Measurements from ENCODE around the gene NFYC. TPM values are rescaled to one million over a fixed set of nuclear protein-coding genes. Genes with fewer than 3 reads are reported as not detected.

The NFYC gene
- total RNA-seq, 1 experiment from 2014 or later: 63.3 TPM

DNA sequence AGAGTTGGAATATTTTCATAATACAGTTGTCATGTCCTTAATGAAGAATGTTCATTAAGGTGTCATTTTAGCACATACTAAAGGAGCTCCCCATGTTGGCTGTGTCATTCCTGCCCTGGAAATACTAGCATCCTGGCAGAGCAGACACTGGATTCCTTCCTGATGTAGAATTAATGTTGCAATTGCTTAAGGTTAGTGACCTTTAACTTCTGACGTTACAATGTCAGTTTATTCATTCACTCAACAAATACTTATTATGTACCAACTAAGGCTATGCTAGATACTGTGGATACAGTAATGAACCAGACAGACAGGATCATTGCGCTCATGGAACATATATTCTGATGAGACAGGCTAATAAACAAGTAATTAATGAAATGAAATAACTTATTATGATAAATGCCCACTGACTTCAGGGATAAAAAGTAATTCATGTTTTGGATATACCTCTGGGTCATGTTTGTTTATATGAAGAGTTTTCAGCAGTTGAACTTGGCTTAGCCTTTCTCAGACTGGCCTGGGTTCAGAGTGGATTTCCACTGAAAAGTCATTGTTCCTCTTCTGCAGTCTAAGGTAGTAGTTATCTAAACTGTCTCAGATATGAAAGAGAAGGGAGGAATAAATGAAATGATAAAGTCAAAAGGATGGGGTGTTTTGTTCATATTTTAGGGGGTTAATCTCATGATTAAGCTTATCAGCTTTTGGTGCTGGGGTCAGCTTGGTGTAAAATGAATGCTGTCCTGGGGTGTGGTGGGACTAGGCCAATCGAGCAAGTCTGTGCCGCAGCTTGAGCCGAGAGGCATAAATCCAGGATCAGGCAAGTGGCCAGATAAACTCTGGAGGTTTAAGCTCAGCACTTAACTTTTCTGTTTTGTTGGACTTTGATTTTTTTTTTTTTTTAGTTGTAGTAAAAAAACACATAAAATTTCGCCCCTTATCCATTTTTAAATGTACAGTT is 48.8 kb downstream of the NFYC start (continued):
- TF ChIP-seq, protein P1, sequence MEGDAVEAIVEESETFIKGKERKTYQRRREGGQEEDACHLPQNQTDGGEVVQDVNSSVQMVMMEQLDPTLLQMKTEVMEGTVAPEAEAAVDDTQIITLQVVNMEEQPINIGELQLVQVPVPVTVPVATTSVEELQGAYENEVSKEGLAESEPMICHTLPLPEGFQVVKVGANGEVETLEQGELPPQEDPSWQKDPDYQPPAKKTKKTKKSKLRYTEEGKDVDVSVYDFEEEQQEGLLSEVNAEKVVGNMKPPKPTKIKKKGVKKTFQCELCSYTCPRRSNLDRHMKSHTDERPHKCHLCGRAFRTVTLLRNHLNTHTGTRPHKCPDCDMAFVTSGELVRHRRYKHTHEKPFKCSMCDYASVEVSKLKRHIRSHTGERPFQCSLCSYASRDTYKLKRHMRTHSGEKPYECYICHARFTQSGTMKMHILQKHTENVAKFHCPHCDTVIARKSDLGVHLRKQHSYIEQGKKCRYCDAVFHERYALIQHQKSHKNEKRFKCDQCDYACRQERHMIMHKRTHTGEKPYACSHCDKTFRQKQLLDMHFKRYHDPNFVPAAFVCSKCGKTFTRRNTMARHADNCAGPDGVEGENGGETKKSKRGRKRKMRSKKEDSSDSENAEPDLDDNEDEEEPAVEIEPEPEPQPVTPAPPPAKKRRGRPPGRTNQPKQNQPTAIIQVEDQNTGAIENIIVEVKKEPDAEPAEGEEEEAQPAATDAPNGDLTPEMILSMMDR (IDR thresholded peaks at IDR 0.05 in 2 of 3, conservative IDR thresholded peaks at IDR 0.05 in 1 of 3; ENCODE audit: borderline replicate concordance in 1 of 3, insufficient read depth in 1 of 3, low read depth in 2 of 3, low read length in 2 of 3): no peak

- Histone ChIP-seq H3K27me3 (ENCODE audit: insufficient read depth, low read length) (no peaks in the 10 kb centered on the region), H3K4me1 (ENCODE audit: control insufficient read depth in 1 of 2, insufficient read depth in 2 of 2, low read length in 2 of 2) (no peaks in the 10 kb centered on the region), H3K27ac (ENCODE audit: low read depth, low read length) (no peak overlapping the region), H3K9me3 (ENCODE audit: control insufficient read depth in 1 of 2, insufficient read depth in 1 of 2, low read depth in 1 of 2, low read length in 2 of 2) (no peaks in the 10 kb centered on the region), H3K9me2 (ENCODE audit: insufficient read depth) (no peaks in the 10 kb centered on the region), H3K4me3 (replicated peaks in 1 of 2; ENCODE audit: low read depth in 1 of 2, low read length in 2 of 2) (no peak overlapping the region), H3K9ac (ENCODE audit: low read length) (no peak overlapping the region), H3K4me2 (ENCODE audit: low read length) (no peak overlapping the region), H3K36me3 (ENCODE audit: control insufficient read depth in 1 of 2, insufficient read depth in 2 of 2, low read length in 2 of 2) (peaks cover 2 to 14% of the 10 kb centered on the region in 2 experiments; a peak in 3 of 4 replicates), H3K79me2 (ENCODE audit: insufficient read depth, low read length) (peaks cover 34% of the 10 kb centered on the region), H4K20me1 (ENCODE audit: insufficient read depth) (no peaks in the 10 kb centered on the region), H2AFZ (ENCODE audit: low read depth, low read length, poor library complexity, severe bottlenecking) (no peak overlapping the region)
- POLR2A ChIA-PET: no interaction called here
- CTCF ChIA-PET: no interaction called here
- intact Hi-C loops (cut with micrococcal nuclease): no loop called here
- RAD21 ChIA-PET (ENCODE audit: low non-redundant PET in 1 of 2, low total read pairs in 2 of 2, uncharacterized antibody in 2 of 2, unreplicated experiment in 2 of 2): no interaction called here
- ATAC-seq (no peak), DNase-seq (ENCODE audit: low read depth, low spot score) (no peak)
- BruUV-seq (replicated peaks): no TSS peak
- TF ChIP-seq JUND (IDR thresholded peaks at IDR 0.05): no peak
- TF ChIP-seq CEBPB (IDR thresholded peaks at IDR 0.05; ENCODE audit: low read depth): no peak
- no peak for TF ChIP-seq YY1 (IDR thresholded peaks at IDR 0.05; ENCODE audit: extremely low read depth, insufficient replicate concordance, low read depth, low read length)
- TF ChIP-seq, protein P1 (IDR thresholded peaks at IDR 0.05 in 2 of 3, conservative IDR thresholded peaks at IDR 0.05 in 1 of 3; ENCODE audit: borderline replicate concordance in 1 of 3, insufficient read depth in 1 of 3, low read depth in 2 of 3, low read length in 2 of 3): no peak
- no peak for TF ChIP-seq SRF (IDR thresholded peaks at IDR 0.05; ENCODE audit: low read depth)
- TF ChIP-seq TCF7L2 (IDR thresholded peaks at IDR 0.05; ENCODE audit: borderline replicate concordance, extremely low read depth, insufficient read depth, insufficient read length): no peak
- TF ChIP-seq, protein P2, sequence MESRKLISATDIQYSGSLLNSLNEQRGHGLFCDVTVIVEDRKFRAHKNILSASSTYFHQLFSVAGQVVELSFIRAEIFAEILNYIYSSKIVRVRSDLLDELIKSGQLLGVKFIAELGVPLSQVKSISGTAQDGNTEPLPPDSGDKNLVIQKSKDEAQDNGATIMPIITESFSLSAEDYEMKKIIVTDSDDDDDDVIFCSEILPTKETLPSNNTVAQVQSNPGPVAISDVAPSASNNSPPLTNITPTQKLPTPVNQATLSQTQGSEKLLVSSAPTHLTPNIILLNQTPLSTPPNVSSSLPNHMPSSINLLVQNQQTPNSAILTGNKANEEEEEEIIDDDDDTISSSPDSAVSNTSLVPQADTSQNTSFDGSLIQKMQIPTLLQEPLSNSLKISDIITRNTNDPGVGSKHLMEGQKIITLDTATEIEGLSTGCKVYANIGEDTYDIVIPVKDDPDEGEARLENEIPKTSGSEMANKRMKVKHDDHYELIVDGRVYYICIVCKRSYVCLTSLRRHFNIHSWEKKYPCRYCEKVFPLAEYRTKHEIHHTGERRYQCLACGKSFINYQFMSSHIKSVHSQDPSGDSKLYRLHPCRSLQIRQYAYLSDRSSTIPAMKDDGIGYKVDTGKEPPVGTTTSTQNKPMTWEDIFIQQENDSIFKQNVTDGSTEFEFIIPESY (IDR thresholded peaks at IDR 0.05; ENCODE audit: extremely low read depth, insufficient replicate concordance, low read length): no peak
- no peak for TF ChIP-seq EGR1 (IDR thresholded peaks at IDR 0.05; ENCODE audit: low read depth)
- no peak for TF ChIP-seq POLR2A (IDR thresholded peaks at IDR 0.05; ENCODE audit: borderline replicate concordance, extremely low read depth, insufficient read depth, insufficient read length)
- TF ChIP-seq EZH2phosphoT487 (IDR thresholded peaks at IDR 0.05; ENCODE audit: borderline replicate concordance): no peak
- TF ChIP-seq ZNF274 (IDR thresholded peaks at IDR 0.05; ENCODE audit: low read depth, low read length): no peak
- no peak for TF ChIP-seq ELF1 (IDR thresholded peaks at IDR 0.05; ENCODE audit: borderline replicate concordance, low read depth)
- TF ChIP-seq SIN3A (IDR thresholded peaks at IDR 0.05; ENCODE audit: low read depth): no peak
- TF ChIP-seq CBX3 (IDR thresholded peaks at IDR 0.05; ENCODE audit: low read depth): no peak
- TF ChIP-seq EZH2 (IDR thresholded peaks at IDR 0.05): no peak
- no peak for TF ChIP-seq MAX (IDR thresholded peaks at IDR 0.05)
These were observed 49.7 kb downstream of the NFYC start for GRCh38 chr1:40740997-40741736.
